ENCODE results near the gene SLC16A4. TPM values are rescaled to one million over a fixed set of nuclear protein-coding genes. Genes with fewer than 3 reads are reported as not detected.

Gene SLC16A4
- total RNA-seq, 2 donors from 2014 or later, result 3.6 TPM

GRCh38 chr1:110390096-110390495 lies 730 bp downstream of the SLC16A4 start:
- intact Hi-C loops (cut with DNase I), result no loop called here
- no peak overlapping the region for H3K4me3 ChIP-seq
- no peaks in the 10 kb centered on the region for H3K4me1 ChIP-seq
- no peaks in the 10 kb centered on the region for H3K27me3 ChIP-seq
- WGBS, 2 donors, result 80% methylated on average over 6 of the region's 6 CpGs
- TF ChIP-seq POLR2A (IDR thresholded peaks at IDR 0.05), result no peak
- TF ChIP-seq, protein P1, sequence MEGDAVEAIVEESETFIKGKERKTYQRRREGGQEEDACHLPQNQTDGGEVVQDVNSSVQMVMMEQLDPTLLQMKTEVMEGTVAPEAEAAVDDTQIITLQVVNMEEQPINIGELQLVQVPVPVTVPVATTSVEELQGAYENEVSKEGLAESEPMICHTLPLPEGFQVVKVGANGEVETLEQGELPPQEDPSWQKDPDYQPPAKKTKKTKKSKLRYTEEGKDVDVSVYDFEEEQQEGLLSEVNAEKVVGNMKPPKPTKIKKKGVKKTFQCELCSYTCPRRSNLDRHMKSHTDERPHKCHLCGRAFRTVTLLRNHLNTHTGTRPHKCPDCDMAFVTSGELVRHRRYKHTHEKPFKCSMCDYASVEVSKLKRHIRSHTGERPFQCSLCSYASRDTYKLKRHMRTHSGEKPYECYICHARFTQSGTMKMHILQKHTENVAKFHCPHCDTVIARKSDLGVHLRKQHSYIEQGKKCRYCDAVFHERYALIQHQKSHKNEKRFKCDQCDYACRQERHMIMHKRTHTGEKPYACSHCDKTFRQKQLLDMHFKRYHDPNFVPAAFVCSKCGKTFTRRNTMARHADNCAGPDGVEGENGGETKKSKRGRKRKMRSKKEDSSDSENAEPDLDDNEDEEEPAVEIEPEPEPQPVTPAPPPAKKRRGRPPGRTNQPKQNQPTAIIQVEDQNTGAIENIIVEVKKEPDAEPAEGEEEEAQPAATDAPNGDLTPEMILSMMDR (IDR thresholded peaks at IDR 0.05), result no peak
- ATAC-seq, result no peak
- DNase-seq, result peak in 1 of 4 donors; percentile 16
- H3K27ac ChIP-seq, result no peak overlapping the region
- no peaks in the 10 kb centered on the region for H3K36me3 ChIP-seq (replicated peaks in 1 of 2; ENCODE audit: insufficient read depth in 1 of 2, low read depth in 2 of 2)
- H3K9me3 ChIP-seq, result no peaks in the 10 kb centered on the region

- Histone ChIP-seq H3K36me3 (replicated peaks in 1 of 2; ENCODE audit: insufficient read depth in 1 of 2, low read depth in 2 of 2) (no peaks in the 10 kb centered on the region), H3K9me3 (no peaks in the 10 kb centered on the region), H3K4me1 (no peaks in the 10 kb centered on the region), H3K27ac (no peak overlapping the region), H3K27me3 (no peaks in the 10 kb centered on the region), H3K4me3 (no peak overlapping the region)
- 100% methylated on average over 1 of the region's 1 CpG for WGBS, 2 donors
- ATAC-seq (no peak), DNase-seq (no peak)
- intact Hi-C loops (cut with DNase I), result no loop called here
- no peak for TF ChIP-seq POLR2A (IDR thresholded peaks at IDR 0.05)
- TF ChIP-seq, protein P1 (IDR thresholded peaks at IDR 0.05), result no peak
These were observed 3.6 kb downstream of the SLC16A4 start for GRCh38 chr1:110387048-110387754.

GRCh38 chr1:110385369-110385768 lies 5.5 kb downstream of the SLC16A4 start:
- intact Hi-C loops (cut with DNase I), result no loop called here
- H3K9me3 ChIP-seq, result no peaks in the 10 kb centered on the region
- WGBS, 2 donors, result 88 to 100% methylated on average over 1 of the region's 1 CpG
- no peak for ATAC-seq
- H3K27ac ChIP-seq, result no peak overlapping the region
- no peaks in the 10 kb centered on the region for H3K4me1 ChIP-seq
- no peak overlapping the region for H3K4me3 ChIP-seq
- H3K36me3 ChIP-seq (replicated peaks in 1 of 2; ENCODE audit: insufficient read depth in 1 of 2, low read depth in 2 of 2), result peaks cover 0 to 2% of the 10 kb centered on the region in 2 donors
- no peaks in the 10 kb centered on the region for H3K27me3 ChIP-seq
- DNase-seq, result no peak
- TF ChIP-seq, protein P1 (IDR thresholded peaks at IDR 0.05), result no peak
- TF ChIP-seq POLR2A (IDR thresholded peaks at IDR 0.05), result no peak

DNA sequence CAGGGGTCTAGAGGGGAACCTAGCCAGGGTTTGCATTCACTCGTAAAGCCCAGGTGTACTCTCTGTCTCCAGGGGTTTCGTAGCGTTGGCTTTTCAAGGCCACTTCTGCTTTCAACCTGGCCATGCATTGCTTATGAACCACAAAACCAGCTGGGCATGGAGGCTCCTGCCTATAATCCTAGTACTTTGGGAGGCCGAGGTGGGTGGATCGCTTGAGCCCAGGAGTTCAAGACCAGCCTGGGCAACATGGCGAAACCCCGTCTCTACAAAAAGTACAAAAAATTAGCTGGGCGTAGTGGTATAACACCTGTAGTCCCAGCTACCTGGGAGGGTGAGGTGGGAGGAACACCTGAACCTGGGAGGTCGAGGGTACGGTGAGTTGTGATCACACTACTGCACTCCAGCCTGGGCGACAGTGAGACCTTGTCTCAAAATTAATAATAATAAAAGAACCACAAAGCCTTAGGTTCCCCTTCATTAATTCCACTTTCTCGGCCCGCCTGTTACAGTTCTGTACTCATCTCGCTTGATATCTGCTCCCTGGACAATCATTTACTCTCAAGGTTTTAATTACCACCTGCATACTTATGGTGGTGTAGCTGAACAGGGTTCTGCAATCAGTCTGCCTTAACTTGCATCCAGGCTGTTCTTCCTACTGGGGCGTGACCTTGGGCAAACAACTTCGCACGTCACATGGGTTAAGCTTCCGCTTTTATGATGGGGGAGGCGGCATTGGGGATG lies 6.1 kb downstream of the SLC16A4 start:
- Histone ChIP-seq H3K4me3 (no peak overlapping the region), H3K36me3 (replicated peaks in 1 of 2; ENCODE audit: insufficient read depth in 1 of 2, low read depth in 2 of 2) (peaks cover 0 to 2% of the 10 kb centered on the region in 2 donors), H3K27me3 (no peaks in the 10 kb centered on the region), H3K27ac (no peak overlapping the region), H3K4me1 (no peaks in the 10 kb centered on the region), H3K9me3 (no peaks in the 10 kb centered on the region)
- TF ChIP-seq, protein P1 (IDR thresholded peaks at IDR 0.05), result no peak
- TF ChIP-seq POLR2A (IDR thresholded peaks at IDR 0.05), result no peak
- DNase-seq (no peak), ATAC-seq (no peak)
- WGBS, 2 donors, result 89 to 90% methylated on average over 19 of the region's 19 CpGs
- intact Hi-C loops (cut with DNase I), result no loop called here

Data from body of pancreas (tissue), 4 donors.